Endothelial cell of umbilical vein (primary cell): Measurements from ENCODE around the gene SHISA6. TPM values are rescaled to one million over a fixed set of nuclear protein-coding genes. Genes with fewer than 3 reads are reported as not detected.

Experiments
- BruUV-seq: library from RNA; stranded (reverse); fragments of 400-500 nt; replicated peaks from 2 replicates; lab custom pipeline; 2021; lab: Mats Ljungman, UMichigan
- CTCF ChIA-PET: fragments of 300-600, 350-600 bp; sonication (Branson Sonifier 250); formaldehyde crosslinking; loops from one replicate; lab custom pipeline; 2021; ENCODE audit warnings: antibody characterized with exemption, inconsistent platforms; lab: Charles Lee
- POLR2A ChIA-PET: fragments of 300-600, 350-600 bp; sonication (Branson Sonifier 250); formaldehyde crosslinking; loops from one replicate; lab custom pipeline; 2021; ENCODE audit warnings: antibody characterized with exemption, inconsistent platforms; lab: Charles Lee
- DNase-seq: peaks from one replicate; pipeline ENCODE4 v3.0.0-alpha.2; 2011; ENCODE audit warnings: low read depth, low spot score
- FAIRE-seq: peaks from 2 replicates; lab custom pipeline; 2011; peaks lifted over from hg19 to GRCh38; lab: Jason Lieb, UNC
- H2AFZ ChIP-seq: 2 replicates; pipeline ENCODE4 v1.6.0; 2012; ENCODE audit warnings: low read depth, low read length, control low read depth, inconsistent platforms
- H3K27ac ChIP-seq: 2 replicates; pipeline ENCODE4 v1.5.1; 2011; ENCODE audit warnings: low read depth, mild to moderate bottlenecking, control low read depth, low read length, moderate library complexity; ENCODE audit not compliant: insufficient read depth
- H3K27me3 ChIP-seq, 2 experiments: 2 replicates each; pipeline versions ENCODE4 v1.6.0 to v1.6.1; 2011; ENCODE audit warnings: low read length in 2 of 2, mixed read lengths in 1 of 2; ENCODE audit not compliant: control insufficient read depth in 2 of 2, insufficient read depth in 2 of 2
- H3K36me3 ChIP-seq, 2 experiments: 2 replicates in 1 of 2; 3 replicates in 1 of 2; pipeline ENCODE4 v1.5.1; 2011; ENCODE audit warnings: low read length in 2 of 2, mild to moderate bottlenecking in 1 of 2, moderate library complexity in 1 of 2; ENCODE audit not compliant: control insufficient read depth in 2 of 2, insufficient read depth in 2 of 2; ENCODE audit errors: extremely low read depth in 1 of 2
- H3K4me1 ChIP-seq: 3 replicates; pipeline ENCODE4 v1.5.1; 2011; ENCODE audit warnings: mild to moderate bottlenecking, low read length; ENCODE audit not compliant: control insufficient read depth, insufficient read depth; ENCODE audit errors: extremely low read depth
- H3K4me2 ChIP-seq: 2 replicates; pipeline ENCODE4 v1.6.1; 2011; ENCODE audit warnings: low read length, control low read depth, mixed read lengths; ENCODE audit not compliant: insufficient read depth
- H3K4me3 ChIP-seq, 3 experiments: fragments of 200-600 bp in 1 of 3; sonication (generic), shearing (Covaris generic) in 1 of 3; replicated peaks in 1 of 3; 2 replicates each; pipeline ENCODE4 v1.5.1; 2011 to 2016; ENCODE audit warnings: control low read depth in 3 of 3, low read length in 3 of 3, mild to moderate bottlenecking in 2 of 3, inconsistent platforms in 1 of 3, low read depth in 1 of 3, moderate library complexity in 1 of 3; ENCODE audit not compliant: insufficient read depth in 1 of 3
- H3K79me2 ChIP-seq: 2 replicates; pipeline ENCODE4 v1.6.0; 2012; ENCODE audit warnings: low read length, inconsistent platforms; ENCODE audit not compliant: control insufficient read depth, insufficient read depth
- H3K9ac ChIP-seq: replicated peaks from 2 replicates; pipeline ENCODE3; 2011; ENCODE audit warnings: low read length, control low read depth; ENCODE audit not compliant: insufficient read depth; ENCODE audit errors: extremely low read depth
- H3K9me1 ChIP-seq: replicated peaks from 3 replicates; pipeline ENCODE4 v1.6.0; 2011; ENCODE audit warnings: mild to moderate bottlenecking, low read length; ENCODE audit not compliant: control insufficient read depth, insufficient read depth; ENCODE audit errors: extremely low read depth
- H3K9me3 ChIP-seq: replicated peaks from 2 replicates; pipeline ENCODE4 v1.5.1; 2012; ENCODE audit warnings: low read length, inconsistent platforms; ENCODE audit not compliant: control insufficient read depth, insufficient read depth
- H4K20me1 ChIP-seq: replicated peaks from 2 replicates; pipeline ENCODE3; 2011; ENCODE audit warnings: mild to moderate bottlenecking, low read length; ENCODE audit not compliant: control insufficient read depth, insufficient read depth; ENCODE audit errors: extremely low read depth
- EZH2 ChIP-seq: IDR thresholded peaks from 2 replicates; pipeline ENCODE4 v1.6.1; 2012; ENCODE audit warnings: borderline replicate concordance, low read depth, mild to moderate bottlenecking, moderate library complexity, low read length, inconsistent platforms; ENCODE audit not compliant: severe bottlenecking
- FOS ChIP-seq: IDR thresholded peaks from 2 replicates; pipeline ENCODE4 v1.6.1; 2011; ENCODE audit warnings: mild to moderate bottlenecking, low read length, moderate library complexity, borderline replicate concordance; ENCODE audit not compliant: insufficient read depth
- GATA2 ChIP-seq: IDR thresholded peaks from 2 replicates; pipeline ENCODE4 v1.7.0; 2011; ENCODE audit warnings: low read depth, mild to moderate bottlenecking, moderate library complexity, mixed read lengths, low read length; ENCODE audit not compliant: insufficient read length, insufficient read depth
- JUN ChIP-seq: IDR thresholded peaks from 2 replicates; pipeline ENCODE4 v1.6.1; 2011; ENCODE audit warnings: borderline replicate concordance, low read depth; ENCODE audit not compliant: insufficient read length, insufficient read depth
- MYC ChIP-seq: IDR thresholded peaks from one replicate; pipeline ENCODE4 v1.6.1; 2011; ENCODE audit warnings: mild to moderate bottlenecking, low read depth, low read length
- POLR2A ChIP-seq: IDR thresholded peaks from 2 replicates; pipeline ENCODE4 v1.6.1; 2012; ENCODE audit warnings: low read depth, mild to moderate bottlenecking, control low read depth, low read length
- POLR2AphosphoS5 ChIP-seq: IDR thresholded peaks from 2 replicates; pipeline ENCODE4 v1.6.1; 2012; ENCODE audit warnings: low read depth, mild to moderate bottlenecking, control low read depth, low read length, moderate library complexity; ENCODE audit not compliant: insufficient read depth
- dilution Hi-C: fragments of 300-500 bp; cut with MboI; formaldehyde crosslinking; loops from one replicate; pipeline ENCODE4 v1.15.0; 2019; ENCODE audit warnings: low sequenced_read_pairs; ENCODE audit not compliant: extremely low pct_ligation_motif_present
- intact Hi-C: fragments of 100-400 bp; cut with micrococcal nuclease; formaldehyde crosslinking; loops from one replicate; pipeline ENCODE4 v1.10.0; 2022
- polyA plus RNA-seq, 4 experiments: library from polyadenylated mRNA; depleted of rRNA in 3 of 4; stranded (reverse) in 3 of 4; unstranded in 1 of 4; fragments of >200 nt; gene quantifications; 2 replicates each; pipeline versions ENCODE4 v1.2.1 to v1.2.3, GENCODE V29; 2011 to 2012; ENCODE audit warnings: missing spikeins in 1 of 4
- total RNA-seq: library from RNA; stranded (reverse); gene quantifications from 2 replicates; pipeline ENCODE4 v1.2.3, GENCODE V29; 2021
- TF ChIP-seq, protein P1 (sequence below), 2 donors: IDR thresholded peaks; 1 replicate in 1 of 2; 2 replicates in 1 of 2; pipeline ENCODE4 v1.5.1; 2011; ENCODE audit warnings: low read length in 2 of 2, mild to moderate bottlenecking in 2 of 2, moderate library complexity in 2 of 2, control low read depth in 1 of 2, inconsistent platforms in 1 of 2, low read depth in 1 of 2; ENCODE audit not compliant: insufficient read depth in 1 of 2; ENCODE audit errors: extremely low read depth in 1 of 2
- TF ChIP-seq, protein P2 (sequence below): IDR thresholded peaks from 2 replicates; pipeline ENCODE4 v1.6.1; 2011; ENCODE audit not compliant: insufficient read depth, insufficient read length

SHISA6 gene
- total and polyA plus RNA-seq, 2 donors (not counting 3 experiments of a cell fraction or from before 2014, with no cell fraction given) = not detected

DNA sequence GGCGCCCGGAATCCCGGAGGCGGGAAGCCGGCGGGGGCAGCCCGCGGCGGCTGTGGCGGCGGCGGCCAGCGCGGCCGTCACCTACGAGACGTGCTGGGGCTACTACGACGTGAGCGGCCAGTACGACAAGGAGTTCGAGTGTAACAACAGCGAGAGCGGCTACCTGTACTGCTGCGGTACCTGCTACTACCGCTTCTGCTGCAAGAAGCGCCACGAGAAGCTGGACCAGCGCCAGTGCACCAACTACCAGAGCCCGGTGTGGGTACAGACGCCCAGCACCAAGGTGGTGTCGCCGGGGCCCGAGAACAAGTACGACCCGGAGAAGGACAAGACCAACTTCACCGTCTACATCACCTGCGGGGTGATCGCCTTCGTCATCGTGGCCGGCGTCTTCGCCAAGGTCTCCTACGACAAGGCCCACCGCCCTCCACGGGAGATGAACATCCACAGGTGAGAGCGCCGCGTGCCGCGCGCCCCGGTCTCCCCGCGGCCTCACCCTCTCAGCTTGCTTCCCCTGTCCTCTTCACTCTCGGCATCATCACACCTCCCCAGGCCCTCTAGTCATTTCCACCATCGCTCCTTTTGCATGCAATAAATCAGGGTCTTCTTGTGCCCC, 706 bp downstream of the SHISA6 start:
- Histone ChIP-seq H3K9ac (no peak overlapping the region), H3K27me3 (peaks cover 0 to 6% of the 10 kb centered on the region in 2 experiments), H3K27ac (no peak overlapping the region), H3K79me2 (no peaks in the 10 kb centered on the region), H3K4me3 (no peak overlapping the region), H3K9me3 (no peaks in the 10 kb centered on the region), H3K9me1 (no peaks in the 10 kb centered on the region), H3K4me2 (no peak overlapping the region), H4K20me1 (no peaks in the 10 kb centered on the region), H2AFZ (no peak overlapping the region), H3K4me1 (no peaks in the 10 kb centered on the region), H3K36me3 (no peaks in the 10 kb centered on the region)
- intact Hi-C loops (no loop called here), dilution Hi-C loops (no loop called here)
- no peak for FAIRE-seq
- TF ChIP-seq MYC (no peak), JUN (no peak), POLR2AphosphoS5 (no peak), POLR2A (no peak), FOS (no peak), EZH2 (no peak), GATA2 (no peak)
- TF ChIP-seq, protein P1, sequence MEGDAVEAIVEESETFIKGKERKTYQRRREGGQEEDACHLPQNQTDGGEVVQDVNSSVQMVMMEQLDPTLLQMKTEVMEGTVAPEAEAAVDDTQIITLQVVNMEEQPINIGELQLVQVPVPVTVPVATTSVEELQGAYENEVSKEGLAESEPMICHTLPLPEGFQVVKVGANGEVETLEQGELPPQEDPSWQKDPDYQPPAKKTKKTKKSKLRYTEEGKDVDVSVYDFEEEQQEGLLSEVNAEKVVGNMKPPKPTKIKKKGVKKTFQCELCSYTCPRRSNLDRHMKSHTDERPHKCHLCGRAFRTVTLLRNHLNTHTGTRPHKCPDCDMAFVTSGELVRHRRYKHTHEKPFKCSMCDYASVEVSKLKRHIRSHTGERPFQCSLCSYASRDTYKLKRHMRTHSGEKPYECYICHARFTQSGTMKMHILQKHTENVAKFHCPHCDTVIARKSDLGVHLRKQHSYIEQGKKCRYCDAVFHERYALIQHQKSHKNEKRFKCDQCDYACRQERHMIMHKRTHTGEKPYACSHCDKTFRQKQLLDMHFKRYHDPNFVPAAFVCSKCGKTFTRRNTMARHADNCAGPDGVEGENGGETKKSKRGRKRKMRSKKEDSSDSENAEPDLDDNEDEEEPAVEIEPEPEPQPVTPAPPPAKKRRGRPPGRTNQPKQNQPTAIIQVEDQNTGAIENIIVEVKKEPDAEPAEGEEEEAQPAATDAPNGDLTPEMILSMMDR (IDR thresholded peaks at IDR 0.05; ENCODE audit: extremely low read depth in 1 of 2, insufficient read depth in 1 of 2, low read depth in 1 of 2, low read length in 2 of 2) = no peak
- TF ChIP-seq, protein P2, sequence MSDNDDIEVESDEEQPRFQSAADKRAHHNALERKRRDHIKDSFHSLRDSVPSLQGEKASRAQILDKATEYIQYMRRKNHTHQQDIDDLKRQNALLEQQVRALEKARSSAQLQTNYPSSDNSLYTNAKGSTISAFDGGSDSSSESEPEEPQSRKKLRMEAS = no peak
- no peak for DNase-seq
- ChIA-PET POLR2A (no interaction called here), CTCF (no interaction called here)
- BruUV-seq = no TSS peak
